WTC11 (cell line): ENCODE measurements around the gene FNDC5. TPM values are rescaled to one million over a fixed set of nuclear protein-coding genes. Genes with fewer than 3 reads are reported as not detected.

ENCODE experiments used
- ATAC-seq: fragments of 200-7000 bp; cut with Tn5 transposase; 2 replicates; pipeline ENCODE4 v1.10.0; 2021; ENCODE audit warnings: mild to moderate bottlenecking, moderate library complexity
- CTCF ChIA-PET: fragments of 300-600 bp; sonication (Branson Sonifier 250); formaldehyde crosslinking; loops from one replicate; lab custom pipeline; 2021; ENCODE audit warnings: antibody characterized with exemption; lab: Charles Lee
- POLR2A ChIA-PET: fragments of 350-600 bp; sonication (Branson Sonifier 250); formaldehyde crosslinking; loops from one replicate; lab custom pipeline; 2021; ENCODE audit warnings: antibody characterized with exemption; lab: Charles Lee
- DNase-seq: peaks from one replicate; pipeline ENCODE4 v3.0.0; 2021; ENCODE audit warnings: low spot score
- H3K27ac Mint-ChIP-seq: 2 replicates; pipeline ENCODE4 v1.8.0; 2021; ENCODE audit warnings: mixed read lengths
- H3K27me3 Mint-ChIP-seq: 2 replicates; pipeline ENCODE4 v1.8.0; 2021; ENCODE audit warnings: low read depth, mild to moderate bottlenecking, moderate library complexity, mixed read lengths
- H3K36me3 Mint-ChIP-seq: 2 replicates; pipeline ENCODE4 v1.8.0; 2021; ENCODE audit warnings: mixed read lengths
- H3K4me1 Mint-ChIP-seq: 2 replicates; pipeline ENCODE4 v1.8.0; 2022; ENCODE audit warnings: mixed read lengths
- H3K4me3 Mint-ChIP-seq: 2 replicates; pipeline ENCODE4 v1.8.0; 2021; ENCODE audit warnings: mild to moderate bottlenecking, moderate library complexity, mixed read lengths
- H3K9me3 Mint-ChIP-seq: 2 replicates; pipeline ENCODE4 v1.8.0; 2021; ENCODE audit warnings: mixed read lengths
- CREB1 ChIP-seq: sonication (generic); formaldehyde crosslinking; IDR thresholded peaks from 2 replicates; pipeline ENCODE4 v1.8.0; 2023; ENCODE audit warnings: mild to moderate bottlenecking, missing genetic modification reagents
- FOXP1 ChIP-seq: sonication (generic); formaldehyde crosslinking; IDR thresholded peaks from 2 replicates; pipeline ENCODE4 v1.8.0; 2022; ENCODE audit warnings: missing genetic modification reagents, mild to moderate bottlenecking, moderate library complexity, borderline replicate concordance
- GTF2I ChIP-seq: fragments of 250-450 bp; sonication (Bioruptor Pico); conservative IDR thresholded peaks from 2 replicates; pipeline ENCODE4 v1.4.0; 2021; ENCODE audit warnings: mild to moderate bottlenecking
- JAZF1 ChIP-seq: fragments of 250-450 bp; sonication (Bioruptor Pico); IDR thresholded peaks from 2 replicates; pipeline ENCODE4 v1.9.0; 2021; ENCODE audit warnings: moderate library complexity, mild to moderate bottlenecking, inconsistent platforms
- NR1H2 ChIP-seq: sonication (generic); formaldehyde crosslinking; IDR thresholded peaks from 2 replicates; pipeline ENCODE4 v1.9.0; 2021; ENCODE audit warnings: mild to moderate bottlenecking, moderate library complexity, missing genetic modification reagents
- SMAD3 ChIP-seq: sonication (generic); formaldehyde crosslinking; IDR thresholded peaks from 2 replicates; pipeline ENCODE4 v1.8.0; 2022; ENCODE audit warnings: missing genetic modification reagents, mild to moderate bottlenecking, borderline replicate concordance
- TEAD1 ChIP-seq: sonication (generic); formaldehyde crosslinking; IDR thresholded peaks from 2 replicates; pipeline ENCODE4 v1.8.0; 2022; ENCODE audit warnings: mild to moderate bottlenecking, missing genetic modification reagents
- TEAD4 ChIP-seq: sonication (generic); formaldehyde crosslinking; IDR thresholded peaks from 2 replicates; pipeline ENCODE4 v1.8.0; 2022; ENCODE audit warnings: mild to moderate bottlenecking, missing genetic modification reagents
- ZNF121 ChIP-seq: sonication (generic); formaldehyde crosslinking; IDR thresholded peaks from 2 replicates; pipeline ENCODE4 v1.8.0; 2023; ENCODE audit warnings: missing genetic modification reagents
- ZNF138 ChIP-seq: sonication (generic); formaldehyde crosslinking; conservative IDR thresholded peaks from 2 replicates; pipeline ENCODE4 v1.8.1; 2022; ENCODE audit warnings: mild to moderate bottlenecking, moderate library complexity, missing genetic modification reagents
- ZNF263 ChIP-seq: sonication (generic); formaldehyde crosslinking; IDR thresholded peaks from 2 replicates; pipeline ENCODE4 v1.8.1; 2022; ENCODE audit warnings: low read depth, mild to moderate bottlenecking, moderate library complexity, missing genetic modification reagents
- ZNF396 ChIP-seq: fragments of 250-450 bp; sonication (Bioruptor Pico); IDR thresholded peaks from 2 replicates; pipeline ENCODE4 v1.8.0; 2021; ENCODE audit warnings: mild to moderate bottlenecking, moderate library complexity, borderline replicate concordance
- total RNA-seq: library from RNA; stranded (reverse); gene quantifications from 3 replicates; pipeline ENCODE4 v1.2.3, GENCODE V29; 2021
- TF ChIP-seq, protein P1 (sequence below): sonication (generic); formaldehyde crosslinking; IDR thresholded peaks from 2 replicates; pipeline ENCODE4 v1.8.1; 2023; ENCODE audit warnings: mild to moderate bottlenecking, missing genetic modification reagents
- TF ChIP-seq, protein P2 (sequence below): fragments of 200-600 bp; IDR thresholded peaks from 2 replicates; pipeline ENCODE4 v1.8.0; 2022; ENCODE audit warnings: antibody characterized with exemption
- TF ChIP-seq, protein P3 (sequence below): sonication (generic); formaldehyde crosslinking; IDR thresholded peaks from 2 replicates; pipeline ENCODE4 v1.8.0; 2022; ENCODE audit warnings: mild to moderate bottlenecking, missing genetic modification reagents
- TF ChIP-seq, protein P4 (sequence below): fragments of 250-450 bp; sonication (Bioruptor Pico); IDR thresholded peaks from 2 replicates; pipeline ENCODE4 v1.8.0; 2021; ENCODE audit warnings: mild to moderate bottlenecking
- TF ChIP-seq, protein P5 (sequence below): sonication (generic); formaldehyde crosslinking; IDR thresholded peaks from 2 replicates; pipeline ENCODE4 v1.8.1; 2023; ENCODE audit warnings: mild to moderate bottlenecking, moderate library complexity, missing genetic modification reagents
- TF ChIP-seq, protein P6 (sequence below): fragments of 250-450 bp; sonication (Bioruptor Pico); IDR thresholded peaks from 2 replicates; pipeline ENCODE4 v1.9.0; 2021; ENCODE audit warnings: mild to moderate bottlenecking, borderline replicate concordance
- TF ChIP-seq, protein P7 (sequence below): sonication (generic); formaldehyde crosslinking; conservative IDR thresholded peaks from 2 replicates; pipeline ENCODE4 v1.8.1; 2022; ENCODE audit warnings: mild to moderate bottlenecking, missing genetic modification reagents

FNDC5 gene
- total RNA-seq, 1 experiment from 2014 or later: 1.2 TPM

DNA sequence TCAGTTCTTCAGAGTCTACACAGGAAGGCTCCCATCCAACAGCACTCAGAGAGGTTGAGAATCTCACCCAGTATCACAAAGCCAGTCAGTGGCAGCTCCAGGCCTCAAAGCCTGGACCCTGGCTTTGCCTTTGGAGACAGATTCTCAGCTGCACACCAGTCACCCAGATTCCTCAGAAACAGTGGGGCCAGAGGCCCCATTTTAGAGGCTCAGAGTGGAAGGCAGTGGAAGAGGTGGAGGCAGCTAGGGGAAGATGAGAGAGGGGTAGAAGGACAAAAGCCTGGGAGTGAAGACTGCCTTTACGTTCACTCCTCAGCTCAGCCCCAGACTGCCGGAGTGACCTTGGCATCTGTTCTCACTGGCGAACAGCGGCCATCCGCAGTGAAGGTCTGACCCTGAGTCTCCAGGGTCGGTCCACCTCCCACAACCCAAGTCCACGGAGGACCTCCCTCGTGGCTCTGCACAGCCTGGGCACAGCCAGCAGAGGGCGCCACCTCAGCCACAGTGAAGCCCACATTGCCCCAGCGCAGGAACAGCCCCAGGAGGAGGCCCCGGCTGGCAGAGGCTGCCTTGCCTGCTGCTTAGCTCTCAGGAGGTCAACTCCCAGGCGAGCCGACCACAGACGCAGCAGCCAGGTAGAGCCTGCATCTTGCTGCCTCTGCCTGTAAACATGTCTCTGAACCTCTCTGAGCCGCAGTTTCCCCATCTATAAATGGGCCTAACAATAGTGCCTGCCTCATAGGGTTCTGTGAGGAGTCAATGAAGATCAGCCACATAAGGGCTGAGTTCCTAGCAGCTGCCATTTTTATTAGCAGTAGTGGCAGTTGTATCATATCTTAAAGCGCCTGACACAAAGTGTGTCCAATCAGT is 5.9 kb upstream of the FNDC5 start:
- ATAC-seq: peak; percentile 57
- Mint-ChIP-seq H3K36me3 (no peaks in the 10 kb centered on the region), H3K4me3 (peak overlapping the region; percentile 20; the same call in 1 of the 2 replicates), H3K27me3 (peaks cover 7% of the 10 kb centered on the region), H3K4me1 (peaks cover 33% of the 10 kb centered on the region), H3K27ac (no peak overlapping the region), H3K9me3 (no peaks in the 10 kb centered on the region)
- ChIA-PET POLR2A (interaction anchor here (0.6 to 1.0 kb wide), 2 partner anchors 9 to 60 kb away, joined by 3 read pairs; no protein-coding TSS in a partner anchor), CTCF (interaction anchor here (0.6 to 3.7 kb wide), 51 partner anchors 9 to 637 kb away, joined by 3 to 93 read pairs (median 4); partner anchors contain the start of genes BSDC1, HPCA, RNF19B and S100PBP)
- DNase-seq: peak; percentile 81
- TF ChIP-seq, protein P1, sequence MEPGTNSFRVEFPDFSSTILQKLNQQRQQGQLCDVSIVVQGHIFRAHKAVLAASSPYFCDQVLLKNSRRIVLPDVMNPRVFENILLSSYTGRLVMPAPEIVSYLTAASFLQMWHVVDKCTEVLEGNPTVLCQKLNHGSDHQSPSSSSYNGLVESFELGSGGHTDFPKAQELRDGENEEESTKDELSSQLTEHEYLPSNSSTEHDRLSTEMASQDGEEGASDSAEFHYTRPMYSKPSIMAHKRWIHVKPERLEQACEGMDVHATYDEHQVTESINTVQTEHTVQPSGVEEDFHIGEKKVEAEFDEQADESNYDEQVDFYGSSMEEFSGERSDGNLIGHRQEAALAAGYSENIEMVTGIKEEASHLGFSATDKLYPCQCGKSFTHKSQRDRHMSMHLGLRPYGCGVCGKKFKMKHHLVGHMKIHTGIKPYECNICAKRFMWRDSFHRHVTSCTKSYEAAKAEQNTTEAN (CRISPR knock-in tag): no peak
- TF ChIP-seq, protein P2, sequence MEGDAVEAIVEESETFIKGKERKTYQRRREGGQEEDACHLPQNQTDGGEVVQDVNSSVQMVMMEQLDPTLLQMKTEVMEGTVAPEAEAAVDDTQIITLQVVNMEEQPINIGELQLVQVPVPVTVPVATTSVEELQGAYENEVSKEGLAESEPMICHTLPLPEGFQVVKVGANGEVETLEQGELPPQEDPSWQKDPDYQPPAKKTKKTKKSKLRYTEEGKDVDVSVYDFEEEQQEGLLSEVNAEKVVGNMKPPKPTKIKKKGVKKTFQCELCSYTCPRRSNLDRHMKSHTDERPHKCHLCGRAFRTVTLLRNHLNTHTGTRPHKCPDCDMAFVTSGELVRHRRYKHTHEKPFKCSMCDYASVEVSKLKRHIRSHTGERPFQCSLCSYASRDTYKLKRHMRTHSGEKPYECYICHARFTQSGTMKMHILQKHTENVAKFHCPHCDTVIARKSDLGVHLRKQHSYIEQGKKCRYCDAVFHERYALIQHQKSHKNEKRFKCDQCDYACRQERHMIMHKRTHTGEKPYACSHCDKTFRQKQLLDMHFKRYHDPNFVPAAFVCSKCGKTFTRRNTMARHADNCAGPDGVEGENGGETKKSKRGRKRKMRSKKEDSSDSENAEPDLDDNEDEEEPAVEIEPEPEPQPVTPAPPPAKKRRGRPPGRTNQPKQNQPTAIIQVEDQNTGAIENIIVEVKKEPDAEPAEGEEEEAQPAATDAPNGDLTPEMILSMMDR: peak; percentile 96
- TF ChIP-seq JAZF1: no peak
- TF ChIP-seq, protein P3, sequence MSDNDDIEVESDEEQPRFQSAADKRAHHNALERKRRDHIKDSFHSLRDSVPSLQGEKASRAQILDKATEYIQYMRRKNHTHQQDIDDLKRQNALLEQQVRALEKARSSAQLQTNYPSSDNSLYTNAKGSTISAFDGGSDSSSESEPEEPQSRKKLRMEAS (CRISPR knock-in tag): peak; percentile 54
- TF ChIP-seq, protein P4, sequence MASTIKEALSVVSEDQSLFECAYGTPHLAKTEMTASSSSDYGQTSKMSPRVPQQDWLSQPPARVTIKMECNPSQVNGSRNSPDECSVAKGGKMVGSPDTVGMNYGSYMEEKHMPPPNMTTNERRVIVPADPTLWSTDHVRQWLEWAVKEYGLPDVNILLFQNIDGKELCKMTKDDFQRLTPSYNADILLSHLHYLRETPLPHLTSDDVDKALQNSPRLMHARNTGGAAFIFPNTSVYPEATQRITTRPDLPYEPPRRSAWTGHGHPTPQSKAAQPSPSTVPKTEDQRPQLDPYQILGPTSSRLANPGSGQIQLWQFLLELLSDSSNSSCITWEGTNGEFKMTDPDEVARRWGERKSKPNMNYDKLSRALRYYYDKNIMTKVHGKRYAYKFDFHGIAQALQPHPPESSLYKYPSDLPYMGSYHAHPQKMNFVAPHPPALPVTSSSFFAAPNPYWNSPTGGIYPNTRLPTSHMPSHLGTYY (CRISPR knock-in tag): no peak
- TF ChIP-seq TEAD1 (CRISPR knock-in tag): peak; percentile 20; the same call in 1 of the 2 replicates
- no peak for TF ChIP-seq GTF2I (CRISPR knock-in tag)
- TF ChIP-seq FOXP1: peak; percentile 48; the same call in 1 of the 2 replicates
- no peak for TF ChIP-seq ZNF396
- TF ChIP-seq, protein P5, sequence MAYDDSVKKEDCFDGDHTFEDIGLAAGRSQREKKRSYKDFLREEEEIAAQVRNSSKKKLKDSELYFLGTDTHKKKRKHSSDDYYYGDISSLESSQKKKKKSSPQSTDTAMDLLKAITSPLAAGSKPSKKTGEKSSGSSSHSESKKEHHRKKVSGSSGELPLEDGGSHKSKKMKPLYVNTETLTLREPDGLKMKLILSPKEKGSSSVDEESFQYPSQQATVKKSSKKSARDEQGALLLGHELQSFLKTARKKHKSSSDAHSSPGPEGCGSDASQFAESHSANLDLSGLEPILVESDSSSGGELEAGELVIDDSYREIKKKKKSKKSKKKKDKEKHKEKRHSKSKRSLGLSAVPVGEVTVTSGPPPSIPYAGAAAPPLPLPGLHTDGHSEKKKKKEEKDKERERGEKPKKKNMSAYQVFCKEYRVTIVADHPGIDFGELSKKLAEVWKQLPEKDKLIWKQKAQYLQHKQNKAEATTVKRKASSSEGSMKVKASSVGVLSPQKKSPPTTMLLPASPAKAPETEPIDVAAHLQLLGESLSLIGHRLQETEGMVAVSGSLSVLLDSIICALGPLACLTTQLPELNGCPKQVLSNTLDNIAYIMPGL (CRISPR knock-in tag): peak; percentile 53; the same call in 1 of the 2 replicates
- no peak for TF ChIP-seq ZNF263
- TF ChIP-seq TEAD4: no peak
- TF ChIP-seq ZNF121: no peak
- TF ChIP-seq NR1H2 (CRISPR knock-in tag): no peak

DNA sequence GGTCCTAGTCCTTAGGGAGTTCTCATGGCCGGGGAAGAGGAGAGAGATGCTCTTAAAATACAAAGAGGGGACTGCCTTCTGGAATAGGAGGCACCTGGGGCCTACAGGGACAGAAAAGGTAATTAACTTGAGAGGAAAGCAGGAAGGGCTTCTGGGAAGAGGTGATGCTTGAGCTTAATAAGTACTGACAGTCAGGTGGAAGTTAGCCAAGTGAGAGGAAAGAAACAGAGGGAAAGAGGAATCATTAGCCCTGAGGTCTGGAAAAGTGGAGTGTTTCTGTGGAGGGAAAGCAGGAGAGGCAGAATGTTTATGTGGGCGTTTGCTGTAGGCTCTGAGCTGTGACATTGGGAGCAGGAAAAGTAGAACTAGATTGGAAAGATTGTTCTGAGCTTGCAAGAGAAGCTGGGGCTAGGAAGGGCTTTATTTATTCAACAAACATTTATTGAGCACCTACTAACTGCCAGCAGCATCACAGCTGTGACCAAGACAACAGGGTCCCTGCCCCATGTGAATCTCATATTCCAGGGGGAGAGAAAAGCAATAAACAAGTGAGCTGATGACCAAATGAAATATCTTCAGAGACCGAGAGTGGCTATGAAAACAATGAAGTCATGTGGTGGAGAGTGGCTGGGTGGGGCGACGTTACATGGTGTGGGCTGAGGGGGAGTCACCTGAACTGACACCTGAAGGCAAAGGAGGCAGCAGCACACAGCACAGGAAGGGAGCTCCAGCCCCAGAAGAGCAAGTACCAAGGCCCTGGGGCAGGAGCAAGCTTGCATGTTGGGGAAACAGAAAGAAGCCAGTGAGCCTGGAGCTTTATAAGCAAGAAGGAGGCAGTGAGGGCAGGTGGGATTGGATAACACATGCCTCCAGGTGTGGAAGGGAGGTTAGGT is 4.4 kb upstream of the FNDC5 start:
- no peak for ATAC-seq
- no peaks in the 10 kb centered on the region for H3K9me3 Mint-ChIP-seq
- POLR2A ChIA-PET: no interaction called here
- H3K27ac Mint-ChIP-seq: no peak overlapping the region
- CTCF ChIA-PET: interaction anchor here (0.7 to 3.7 kb wide), 20 partner anchors 11 to 355 kb away, joined by 3 to 93 read pairs (median 4); partner anchors contain the start of genes HPCA and TMEM54
- no peaks in the 10 kb centered on the region for H3K36me3 Mint-ChIP-seq
- H3K27me3 Mint-ChIP-seq: peaks cover 17% of the 10 kb centered on the region
- peak overlapping the region; percentile 8; the same call in 1 of the 2 replicates for H3K4me3 Mint-ChIP-seq
- DNase-seq: no peak
- H3K4me1 Mint-ChIP-seq: peaks cover 38% of the 10 kb centered on the region
- TF ChIP-seq SMAD3 (no peak), CREB1 (no peak), ZNF263 (no peak), GTF2I (CRISPR knock-in tag) (no peak), ZNF138 (no peak)
- TF ChIP-seq, protein P6, sequence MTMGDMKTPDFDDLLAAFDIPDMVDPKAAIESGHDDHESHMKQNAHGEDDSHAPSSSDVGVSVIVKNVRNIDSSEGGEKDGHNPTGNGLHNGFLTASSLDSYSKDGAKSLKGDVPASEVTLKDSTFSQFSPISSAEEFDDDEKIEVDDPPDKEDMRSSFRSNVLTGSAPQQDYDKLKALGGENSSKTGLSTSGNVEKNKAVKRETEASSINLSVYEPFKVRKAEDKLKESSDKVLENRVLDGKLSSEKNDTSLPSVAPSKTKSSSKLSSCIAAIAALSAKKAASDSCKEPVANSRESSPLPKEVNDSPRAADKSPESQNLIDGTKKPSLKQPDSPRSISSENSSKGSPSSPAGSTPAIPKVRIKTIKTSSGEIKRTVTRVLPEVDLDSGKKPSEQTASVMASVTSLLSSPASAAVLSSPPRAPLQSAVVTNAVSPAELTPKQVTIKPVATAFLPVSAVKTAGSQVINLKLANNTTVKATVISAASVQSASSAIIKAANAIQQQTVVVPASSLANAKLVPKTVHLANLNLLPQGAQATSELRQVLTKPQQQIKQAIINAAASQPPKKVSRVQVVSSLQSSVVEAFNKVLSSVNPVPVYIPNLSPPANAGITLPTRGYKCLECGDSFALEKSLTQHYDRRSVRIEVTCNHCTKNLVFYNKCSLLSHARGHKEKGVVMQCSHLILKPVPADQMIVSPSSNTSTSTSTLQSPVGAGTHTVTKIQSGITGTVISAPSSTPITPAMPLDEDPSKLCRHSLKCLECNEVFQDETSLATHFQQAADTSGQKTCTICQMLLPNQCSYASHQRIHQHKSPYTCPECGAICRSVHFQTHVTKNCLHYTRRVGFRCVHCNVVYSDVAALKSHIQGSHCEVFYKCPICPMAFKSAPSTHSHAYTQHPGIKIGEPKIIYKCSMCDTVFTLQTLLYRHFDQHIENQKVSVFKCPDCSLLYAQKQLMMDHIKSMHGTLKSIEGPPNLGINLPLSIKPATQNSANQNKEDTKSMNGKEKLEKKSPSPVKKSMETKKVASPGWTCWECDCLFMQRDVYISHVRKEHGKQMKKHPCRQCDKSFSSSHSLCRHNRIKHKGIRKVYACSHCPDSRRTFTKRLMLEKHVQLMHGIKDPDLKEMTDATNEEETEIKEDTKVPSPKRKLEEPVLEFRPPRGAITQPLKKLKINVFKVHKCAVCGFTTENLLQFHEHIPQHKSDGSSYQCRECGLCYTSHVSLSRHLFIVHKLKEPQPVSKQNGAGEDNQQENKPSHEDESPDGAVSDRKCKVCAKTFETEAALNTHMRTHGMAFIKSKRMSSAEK (CRISPR knock-in tag): no peak
- TF ChIP-seq, protein P7, sequence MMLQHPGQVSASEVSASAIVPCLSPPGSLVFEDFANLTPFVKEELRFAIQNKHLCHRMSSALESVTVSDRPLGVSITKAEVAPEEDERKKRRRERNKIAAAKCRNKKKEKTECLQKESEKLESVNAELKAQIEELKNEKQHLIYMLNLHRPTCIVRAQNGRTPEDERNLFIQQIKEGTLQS (CRISPR knock-in tag): no peak
- TF ChIP-seq, protein P1 (CRISPR knock-in tag): no peak
